H1 (cell line): ENCODE measurements around the gene NAGLU. TPM values are rescaled to one million over a fixed set of nuclear protein-coding genes. Genes with fewer than 3 reads are reported as not detected.

Experiments
- CTCF ChIA-PET: fragments of 300-600 bp; sonication (Branson Sonifier 250); formaldehyde crosslinking; loops from one replicate; lab custom pipeline; 2021; ENCODE audit not compliant: partially characterized antibody; lab: Charles Lee
- POLR2A ChIA-PET: fragments of 300-600 bp; sonication (Branson Sonifier 250); formaldehyde crosslinking; loops from one replicate; lab custom pipeline; 2021; ENCODE audit warnings: inconsistent platforms; ENCODE audit not compliant: partially characterized antibody; lab: Charles Lee
- DNase-seq, 2 experiments: peaks; one replicate each; pipeline versions ENCODE4 v3.0.0 to v3.0.0-alpha.2; 2010 to 2022; ENCODE audit warnings: low spot score in 2 of 2, low read depth in 1 of 2, mixed read lengths in 1 of 2
- FAIRE-seq: peaks from 2 replicates; lab custom pipeline; 2011; peaks lifted over from hg19 to GRCh38; lab: Jason Lieb, UNC
- H2AFZ ChIP-seq: 2 replicates; pipeline ENCODE4 v1.8.1; 2012; ENCODE audit warnings: low read length, inconsistent platforms
- H2AK5ac ChIP-seq: 2 replicates; pipeline ENCODE4 v1.6.1; 2013; ENCODE audit warnings: low read depth, low read length
- H2BK120ac ChIP-seq: replicated peaks from 2 replicates; pipeline ENCODE3; 2013; ENCODE audit warnings: low read depth, low read length, inconsistent platforms
- H2BK12ac ChIP-seq: 2 replicates; pipeline ENCODE4 v1.6.1; 2013; ENCODE audit warnings: low read depth, low read length
- H2BK15ac ChIP-seq: 2 replicates; pipeline ENCODE4 v1.6.1; 2013; ENCODE audit warnings: low read length
- H2BK20ac ChIP-seq: 2 replicates; pipeline ENCODE4 v1.6.1; 2013; ENCODE audit warnings: low read length
- H2BK5ac ChIP-seq: 2 replicates; pipeline ENCODE4 v1.6.1; 2013; ENCODE audit warnings: low read depth, low read length
- H3K14ac ChIP-seq: 2 replicates; pipeline ENCODE4 v1.6.1; 2013; ENCODE audit warnings: inconsistent platforms; ENCODE audit not compliant: insufficient read length
- H3K18ac ChIP-seq: 2 replicates; pipeline ENCODE4 v1.6.1; 2013; ENCODE audit warnings: low read length; ENCODE audit errors: extremely low read depth
- H3K23ac ChIP-seq: 2 replicates; pipeline ENCODE4 v1.6.1; 2013; ENCODE audit warnings: inconsistent platforms; ENCODE audit not compliant: insufficient read length
- H3K23me2 ChIP-seq: 2 replicates; pipeline ENCODE4 v1.6.1; 2013; ENCODE audit warnings: low read depth, low read length
- H3K27ac ChIP-seq: 2 replicates; pipeline ENCODE4 v1.6.1; 2011; ENCODE audit warnings: low read depth, low read length, inconsistent platforms
- H3K27me3 ChIP-seq, 4 experiments: replicated peaks in 1 of 4; 1 replicate in 1 of 4; 2 replicates in 3 of 4; pipeline versions ENCODE4 v1.6.1 to v1.8.1; 2011 to 2013; ENCODE audit warnings: low read length in 3 of 4, mild to moderate bottlenecking in 3 of 4, inconsistent platforms in 2 of 4, mixed read lengths in 2 of 4, moderate library complexity in 1 of 4; ENCODE audit not compliant: control insufficient read depth in 3 of 4, insufficient read depth in 3 of 4; ENCODE audit errors: extremely low read depth in 1 of 4
- H3K36me3 ChIP-seq, 4 experiments: 2 replicates each; pipeline versions ENCODE4 v1.6.1 to v1.8.1; 2011 to 2013; ENCODE audit warnings: mild to moderate bottlenecking in 4 of 4, low read length in 3 of 4, moderate library complexity in 2 of 4, control low read depth in 1 of 4, inconsistent platforms in 1 of 4; ENCODE audit not compliant: insufficient read depth in 4 of 4, control insufficient read depth in 2 of 4
- H3K4ac ChIP-seq: replicated peaks from 2 replicates; pipeline ENCODE3; 2013; ENCODE audit warnings: low read length, low read depth, mixed read lengths, inconsistent platforms; ENCODE audit not compliant: insufficient read length
- H3K4me1 ChIP-seq, 4 experiments: replicated peaks in 1 of 4; 1 replicate in 1 of 4; 2 replicates in 3 of 4; pipeline versions ENCODE4 v1.6.1 to v1.8.1; 2011 to 2013; ENCODE audit warnings: low read length in 3 of 4, inconsistent platforms in 2 of 4, mixed read lengths in 1 of 4; ENCODE audit not compliant: insufficient read depth in 4 of 4, control insufficient read depth in 3 of 4
- H3K4me2 ChIP-seq, 2 experiments: 2 replicates each; pipeline versions ENCODE4 v1.6.1 to v1.8.1; 2011 to 2013; ENCODE audit warnings: low read depth in 2 of 2, low read length in 2 of 2, control low read depth in 1 of 2, inconsistent platforms in 1 of 2, mild to moderate bottlenecking in 1 of 2; ENCODE audit not compliant: insufficient read depth in 1 of 2
- H3K4me3 ChIP-seq, 4 experiments: fragments of 200-600, 300-600 bp in 1 of 4; sonication (generic), shearing (Covaris generic), sonication (Bioruptor Twin) in 1 of 4; 2 replicates each; pipeline versions ENCODE4 v1.5.1 to v1.8.1; 2011 to 2016; ENCODE audit warnings: low read length in 4 of 4, low read depth in 3 of 4, control low read depth in 2 of 4, inconsistent platforms in 2 of 4, mild to moderate bottlenecking in 2 of 4, mixed read lengths in 1 of 4, moderate library complexity in 1 of 4; ENCODE audit not compliant: insufficient read depth in 2 of 4; ENCODE audit errors: extremely low read depth in 1 of 4
- H3K56ac ChIP-seq: replicated peaks from 2 replicates; pipeline ENCODE3; 2013; ENCODE audit warnings: low read depth, mild to moderate bottlenecking, mixed read lengths, low read length, inconsistent platforms; ENCODE audit not compliant: insufficient read length
- H3K79me1 ChIP-seq: 2 replicates; pipeline ENCODE4 v1.6.1; 2013; ENCODE audit warnings: low read depth, low read length, control low read depth
- H3K79me2 ChIP-seq, 2 experiments: 2 replicates each; pipeline versions ENCODE4 v1.6.1 to v1.8.1; 2012 to 2013; ENCODE audit warnings: low read length in 2 of 2, mild to moderate bottlenecking in 2 of 2, inconsistent platforms in 1 of 2; ENCODE audit not compliant: insufficient read depth in 2 of 2, control insufficient read depth in 1 of 2
- H3K9ac ChIP-seq, 4 experiments: replicated peaks in 1 of 4; 1 replicate in 1 of 4; 2 replicates in 3 of 4; pipeline versions ENCODE4 v1.6.1 to v1.8.1; 2011 to 2013; ENCODE audit warnings: low read depth in 3 of 4, low read length in 3 of 4, control low read depth in 2 of 4, mild to moderate bottlenecking in 2 of 4, moderate library complexity in 2 of 4, inconsistent platforms in 1 of 4; ENCODE audit errors: extremely low read depth in 1 of 4
- H3K9me3 ChIP-seq, 2 experiments: 2 replicates each; pipeline versions ENCODE4 v1.6.1 to v1.8.1; 2012 to 2013; ENCODE audit warnings: mild to moderate bottlenecking in 2 of 2, moderate library complexity in 2 of 2, control low read depth in 1 of 2, inconsistent platforms in 1 of 2, low read depth in 1 of 2, low read length in 1 of 2, mixed read lengths in 1 of 2; ENCODE audit not compliant: insufficient read depth in 2 of 2
- H4K20me1 ChIP-seq, 2 experiments: replicated peaks in 1 of 2; 2 replicates each; pipeline versions ENCODE3 to v1.8.1; 2011 to 2013; ENCODE audit warnings: inconsistent platforms in 2 of 2, low read length in 2 of 2, mild to moderate bottlenecking in 1 of 2; ENCODE audit not compliant: insufficient read depth in 2 of 2, control insufficient read depth in 1 of 2
- H4K5ac ChIP-seq: 2 replicates; pipeline ENCODE4 v1.6.1; 2013; ENCODE audit warnings: low read length, low read depth, mixed read lengths, inconsistent platforms; ENCODE audit not compliant: insufficient read length
- H4K8ac ChIP-seq: 2 replicates; pipeline ENCODE4 v1.8.0; 2013; ENCODE audit warnings: mild to moderate bottlenecking, moderate library complexity, low read length, inconsistent platforms; ENCODE audit not compliant: insufficient read depth; ENCODE audit errors: extremely low read depth
- H4K91ac ChIP-seq: replicated peaks from 2 replicates; pipeline ENCODE3; 2013; ENCODE audit warnings: low read length, mixed read lengths, inconsistent platforms; ENCODE audit not compliant: insufficient read length
- ASH2L ChIP-seq: fragments of 200-600, 300-600 bp; sonication (generic); IDR thresholded peaks from one replicate; pipeline ENCODE4 v1.7.1; 2017; ENCODE audit warnings: low read length
- CTBP2 ChIP-seq: IDR thresholded peaks from 2 replicates; pipeline ENCODE4 v1.7.0; 2011; ENCODE audit warnings: borderline replicate concordance, mild to moderate bottlenecking, moderate library complexity, mixed read lengths, low read length; ENCODE audit not compliant: insufficient read depth, insufficient read length
- MAFK ChIP-seq: IDR thresholded peaks from 2 replicates; pipeline ENCODE4 v1.6.1; 2012; ENCODE audit warnings: low read depth, mild to moderate bottlenecking, improper control_type of control experiment, low read length
- RXRA ChIP-seq: IDR thresholded peaks from 2 replicates; pipeline ENCODE4 v1.6.1; 2011; ENCODE audit warnings: low read depth, mild to moderate bottlenecking, low read length, moderate library complexity; ENCODE audit not compliant: insufficient read depth
- SIX5 ChIP-seq: IDR thresholded peaks from 2 replicates; pipeline ENCODE4 v1.6.1; 2011; ENCODE audit warnings: mild to moderate bottlenecking, low read depth, low read length
- YY1 ChIP-seq: IDR thresholded peaks from 2 replicates; pipeline ENCODE4 v1.6.1; 2011; ENCODE audit warnings: low read depth, mild to moderate bottlenecking, low read length
- WGBS, 2 experiments: shearing (Covaris generic) in 1 of 2; methylation state at CpG; one replicate each; pipeline versions ENCODE4 v1.1.6 to v1.1.7; 2013 to 2015; ENCODE audit warnings: low lambda C conversion rate in 2 of 2, mixed read lengths in 2 of 2, inconsistent platforms in 1 of 2, low coverage in 1 of 2, missing lambda C conversion rate in 1 of 2; ENCODE audit not compliant: insufficient replicate concordance in 2 of 2, insufficient coverage in 1 of 2, insufficient read length in 1 of 2; ENCODE audit errors: extremely low coverage in 1 of 2, missing lambda C conversion rate in 1 of 2; 5-methylcytosine and 5-hydroxymethylcytosine counted together
- polyA plus RNA-seq, 7 experiments: library from polyadenylated mRNA; depleted of rRNA in 3 of 7; stranded (reverse) in 5 of 7; unstranded in 2 of 7; fragments of >200 nt in 5 of 7; fragments of 200-250 nt in 2 of 7; gene quantifications; 1 replicate in 5 of 7; 2 replicates in 1 of 7; 4 replicates in 1 of 7; pipeline versions ENCODE4 v1.2.1 to v1.2.3, GENCODE V29; 2011 to 2013; ENCODE audit warnings: missing spikeins in 2 of 7, mixed read lengths in 2 of 7
- total RNA-seq: library from RNA; stranded (reverse); fragmentation: NEBNext Ultra II Directional; extraction: Animal tissue kit (Norgen Biotek cat#: 25700); gene quantifications from 2 replicates; pipeline ENCODE4 v1.2.1, GENCODE V29; 2021

The NAGLU gene
- total and polyA plus RNA-seq, 2 of the 8 experiments (the other 6 are each of a cell fraction or from before 2014, with no cell fraction given), result 21.3 to 21.6 TPM

GRCh38 chr17:42547001-42547461, 11.0 kb downstream of the NAGLU start:
- H3K9ac ChIP-seq, result no peak overlapping the region
- no peak overlapping the region for H3K14ac ChIP-seq
- H3K4me1 ChIP-seq, result peaks cover 0 to 8% (median 7%) of the 10 kb centered on the region in 4 experiments; a peak in 4 of 7 replicates
- no peak overlapping the region for H3K4me3 ChIP-seq
- H3K36me3 ChIP-seq, result peaks cover 0 to 8% (median 3%) of the 10 kb centered on the region in 4 experiments; a peak in 4 of 8 replicates
- H3K79me2 ChIP-seq, result no peaks in the 10 kb centered on the region
- no peak overlapping the region for H2AK5ac ChIP-seq
- WGBS, 2 experiments, result 93% methylated on average over 23 of the region's 23 CpGs; no CpG with 5 or more reads in 1 of the 2 experiments
- no peak overlapping the region for H3K4me2 ChIP-seq
- no peak overlapping the region for H2BK120ac ChIP-seq
- no peak overlapping the region for H3K56ac ChIP-seq
- POLR2A ChIA-PET, result interaction anchor here (0.7 to 4.3 kb wide), 4 partner anchors 10 to 124 kb away, joined by 3 to 43 read pairs (median 4); partner anchors contain the start of genes NAGLU, PSMC3IP and TUBG2
- CTCF ChIA-PET, result interaction anchor here (0.7 to 3.0 kb wide), 6 partner anchors 10 to 58 kb away, joined by 3 to 28 read pairs (median 5); partner anchors contain the start of genes NAGLU and PSMC3IP
- H3K4ac ChIP-seq, result no peak overlapping the region
- no peak overlapping the region for H4K8ac ChIP-seq
- no peak overlapping the region for H2BK15ac ChIP-seq
- H4K5ac ChIP-seq, result no peak overlapping the region
- no peak overlapping the region for H2BK12ac ChIP-seq
- H3K23me2 ChIP-seq, result peaks cover 2% of the 10 kb centered on the region; the same call in 1 of the 2 replicates
- DNase-seq (no peak), FAIRE-seq (no peak)
- H3K27me3 ChIP-seq, result no peaks in the 10 kb centered on the region
- peaks cover 0 to 4% of the 10 kb centered on the region in 2 experiments for H4K20me1 ChIP-seq
- no peak overlapping the region for H4K91ac ChIP-seq
- no peaks in the 10 kb centered on the region for H3K9me3 ChIP-seq
- no peaks in the 10 kb centered on the region for H3K79me1 ChIP-seq
- no peak overlapping the region for H3K23ac ChIP-seq
- H2AFZ ChIP-seq, result no peak overlapping the region
- no peak overlapping the region for H3K27ac ChIP-seq
- H2BK20ac ChIP-seq, result no peak overlapping the region
- TF ChIP-seq ASH2L (no peak), YY1 (no peak), SIX5 (no peak), RXRA (no peak), CTBP2 (no peak), MAFK (no peak)
- TF ChIP-seq, all 59 proteins: peak for 0
- Histone ChIP-seq H2BK5ac (no peak overlapping the region), H3K18ac (no peak overlapping the region)
